MCF 10A (cell line): ENCODE measurements around the gene CNNM3. TPM values are rescaled to one million over a fixed set of nuclear protein-coding genes. Genes with fewer than 3 reads are reported as not detected.

Experiments used
- BruUV-seq: library from RNA; stranded (reverse); fragments of 400-500 nt; replicated peaks from 2 replicates; lab custom pipeline; 2021; lab: Mats Ljungman, UMichigan
- CTCF ChIA-PET: fragments of 300-600 bp; sonication (Branson Sonifier 250); formaldehyde crosslinking; extraction: SDS; loops from one replicate; lab custom pipeline; 2021; ENCODE audit warnings: antibody characterized with exemption, inconsistent platforms; lab: Yijun Ruan, JAX
- POLR2A ChIA-PET: fragments of 300-600, 350-650 bp; sonication (Branson Sonifier 250); formaldehyde crosslinking; extraction: SDS; loops from one replicate; lab custom pipeline; 2020; ENCODE audit warnings: antibody characterized with exemption, inconsistent platforms; lab: Yijun Ruan, JAX
- DNase-seq: peaks from one replicate; pipeline ENCODE4 v3.0.0-alpha.2; 2018; ENCODE audit not compliant: unreplicated experiment
- H3K27ac Mint-ChIP-seq: one replicate; pipeline ENCODE4 v1.8.0; 2022; ENCODE audit warnings: mild to moderate bottlenecking, low read depth, mixed read lengths; ENCODE audit not compliant: unreplicated experiment
- H3K27me3 Mint-ChIP-seq: one replicate; pipeline ENCODE4 v1.8.0; 2022; ENCODE audit warnings: mixed read lengths; ENCODE audit not compliant: insufficient read depth, unreplicated experiment
- H3K36me3 Mint-ChIP-seq: one replicate; pipeline ENCODE4 v1.8.0; 2022; ENCODE audit warnings: mild to moderate bottlenecking, moderate library complexity, mixed read lengths; ENCODE audit not compliant: insufficient read depth, unreplicated experiment
- H3K4me1 Mint-ChIP-seq: one replicate; pipeline ENCODE4 v1.8.0; 2022; ENCODE audit warnings: mixed read lengths; ENCODE audit not compliant: insufficient read depth, unreplicated experiment
- H3K4me3 Mint-ChIP-seq: one replicate; pipeline ENCODE4 v1.8.0; 2022; ENCODE audit warnings: mild to moderate bottlenecking, moderate library complexity, mixed read lengths; ENCODE audit not compliant: unreplicated experiment
- H3K9me3 Mint-ChIP-seq: one replicate; pipeline ENCODE4 v1.8.0; 2022; ENCODE audit warnings: mixed read lengths; ENCODE audit not compliant: unreplicated experiment
- CTCF ChIP-seq: fragments of 200-600 bp; IDR thresholded peaks from one replicate; pipeline ENCODE4 v1.8.0; 2022; ENCODE audit warnings: antibody characterized with exemption, mild to moderate bottlenecking; ENCODE audit not compliant: unreplicated experiment
- intact Hi-C: fragments of 100-400 bp; cut with micrococcal nuclease; formaldehyde crosslinking; loops from 2 replicates; pipeline ENCODE4 v1.14.1; 2022
- total RNA-seq: library from RNA; stranded (reverse); gene quantifications from 2 replicates; pipeline ENCODE4 v1.2.3, GENCODE V29; 2022

Gene CNNM3
- total RNA-seq, 1 experiment from 2014 or later, result 9.1 TPM

- no peaks in the 10 kb centered on the region for H3K4me1 Mint-ChIP-seq
- CTCF ChIA-PET, result interaction anchor here (1.5 kb wide), 1 partner anchor 13 kb away, joined by 6 read pairs; no protein-coding TSS in a partner anchor
- H3K36me3 Mint-ChIP-seq, result peaks cover 6% of the 10 kb centered on the region
- intact Hi-C loops, result no loop called here
- H3K27me3 Mint-ChIP-seq, result no peaks in the 10 kb centered on the region
- H3K4me3 Mint-ChIP-seq, result no peak overlapping the region
- no peak for TF ChIP-seq CTCF
- DNase-seq, result no peak
- H3K9me3 Mint-ChIP-seq, result no peaks in the 10 kb centered on the region
- no peak overlapping the region for H3K27ac Mint-ChIP-seq
- POLR2A ChIA-PET, result interaction anchor here (1.4 kb wide), 1 partner anchor 16 kb away, joined by 3 read pairs; no protein-coding TSS in a partner anchor
- no TSS peak for BruUV-seq
These were observed 43.0 kb upstream of the CNNM3 start for GRCh38 chr2:96772903-96773671.

GRCh38 chr2:96773922-96774321, 42.1 kb upstream of the CNNM3 start:
- intact Hi-C loops, result no loop called here
- no peak overlapping the region for H3K4me3 Mint-ChIP-seq
- H3K27ac Mint-ChIP-seq, result no peak overlapping the region
- no peak for DNase-seq
- BruUV-seq, result no TSS peak
- no peaks in the 10 kb centered on the region for H3K9me3 Mint-ChIP-seq
- CTCF ChIA-PET, result interaction anchor here (1.4 to 2.0 kb wide), 4 partner anchors 10 to 13 kb away, joined by 6 to 9 read pairs (median 7); partner anchors contain the start of gene CNNM4
- no peaks in the 10 kb centered on the region for H3K27me3 Mint-ChIP-seq
- no peak for TF ChIP-seq CTCF
- peaks cover 6% of the 10 kb centered on the region for H3K36me3 Mint-ChIP-seq
- POLR2A ChIA-PET, result interaction anchor here (0.7 to 1.4 kb wide), 3 partner anchors 10 to 39 kb away, joined by 3 read pairs; no protein-coding TSS in a partner anchor
- H3K4me1 Mint-ChIP-seq, result no peaks in the 10 kb centered on the region

GRCh38 chr2:96775160-96775559, 40.9 kb upstream of the CNNM3 start:
- H3K36me3 Mint-ChIP-seq, result peaks cover 6% of the 10 kb centered on the region
- H3K4me3 Mint-ChIP-seq, result no peak overlapping the region
- ChIA-PET POLR2A (no interaction called here), CTCF (interaction anchor here (0.6 to 2.0 kb wide), 5 partner anchors 9 to 29 kb away, joined by 3 to 9 read pairs (median 7); partner anchors contain the start of gene CNNM4)
- no TSS peak for BruUV-seq
- no peaks in the 10 kb centered on the region for H3K9me3 Mint-ChIP-seq
- no peak overlapping the region for H3K27ac Mint-ChIP-seq
- H3K27me3 Mint-ChIP-seq, result no peaks in the 10 kb centered on the region
- no peak for DNase-seq
- intact Hi-C loops, result no loop called here
- TF ChIP-seq CTCF, result no peak
- H3K4me1 Mint-ChIP-seq, result no peaks in the 10 kb centered on the region

- H3K9me3 Mint-ChIP-seq, result no peaks in the 10 kb centered on the region
- no peak for DNase-seq
- intact Hi-C loops, result no loop called here
- H3K27me3 Mint-ChIP-seq, result no peaks in the 10 kb centered on the region
- TF ChIP-seq CTCF, result no peak
- H3K4me3 Mint-ChIP-seq, result no peak overlapping the region
- peaks cover 7% of the 10 kb centered on the region for H3K4me1 Mint-ChIP-seq
- H3K27ac Mint-ChIP-seq, result no peak overlapping the region
- POLR2A ChIA-PET, result interaction anchor here (0.6 to 2.2 kb wide), 4 partner anchors 20 to 171 kb away, joined by 3 to 9 read pairs (median 6); partner anchors contain the start of gene CNNM4
- CTCF ChIA-PET, result interaction anchor here (1.0 to 5.3 kb wide), 3 partner anchors 9 to 26 kb away, joined by 5 to 40 read pairs (median 9); partner anchors contain the start of gene CNNM4
- no peaks in the 10 kb centered on the region for H3K36me3 Mint-ChIP-seq
- BruUV-seq, result no TSS peak
These were observed 32.7 kb upstream of the CNNM3 start for GRCh38 chr2:96783388-96783787.
